HG03175 (cell line): ENCODE data around the gene TM9SF4.

Experiments used
- ATAC-seq: cut with Tn5 transposase; IDR thresholded peaks from one replicate; pipeline ENCODE4 v1.9.1; 2021; ENCODE audit warnings: mild to moderate bottlenecking, moderate library complexity; ENCODE audit not compliant: unreplicated experiment

TM9SF4 gene

GRCh38 chr20:32109392-32110172 lies at the start of gene TM9SF4:
Gene TM9SF4, plus strand, starts transcription at chr20:32109714. Its CDS starts 27 bp downstream, at chr20:32109741.
- peak; percentile 84 for ATAC-seq

- peak; percentile 40 for ATAC-seq
Observed at GRCh38 chr20:32062776-32063170, 46.7 kb upstream of the TM9SF4 start.

- ATAC-seq = no peak
Observed at GRCh38 chr20:32063695-32064094, 45.8 kb upstream of the TM9SF4 start.

GRCh38 chr20:32064667-32065066 lies 44.8 kb upstream of the TM9SF4 start:
- ATAC-seq = no peak

- ATAC-seq = no peak
Observed at GRCh38 chr20:32067234-32067821, 42.2 kb upstream of the TM9SF4 start.

- ATAC-seq = no peak
Observed at GRCh38 chr20:32068174-32068573, 41.3 kb upstream of the TM9SF4 start.

- no peak for ATAC-seq
Observed at GRCh38 chr20:32069711-32070110, 39.8 kb upstream of the TM9SF4 start.

GRCh38 chr20:32070282-32070681 lies 39.2 kb upstream of the TM9SF4 start:
- ATAC-seq = no peak

GRCh38 chr20:32070690-32071213 lies 38.8 kb upstream of the TM9SF4 start:
- ATAC-seq = no peak

- no peak for ATAC-seq
Observed at GRCh38 chr20:32071395-32072167, 37.9 kb upstream of the TM9SF4 start.

- no peak for ATAC-seq
Observed at GRCh38 chr20:32072168-32072750, 37.3 kb upstream of the TM9SF4 start.

- ATAC-seq = no peak
Observed at GRCh38 chr20:32075534-32075933, 34.0 kb upstream of the TM9SF4 start.

- ATAC-seq = no peak
Observed at GRCh38 chr20:32077190-32077589, 32.3 kb upstream of the TM9SF4 start.

- ATAC-seq = no peak
Observed at GRCh38 chr20:32078322-32078721, 31.2 kb upstream of the TM9SF4 start.

GRCh38 chr20:32078791-32079190 lies 30.7 kb upstream of the TM9SF4 start:
- ATAC-seq = no peak

- ATAC-seq = no peak
Observed at GRCh38 chr20:32079655-32080109, 29.8 kb upstream of the TM9SF4 start.

GRCh38 chr20:32080783-32081182 lies 28.7 kb upstream of the TM9SF4 start:
- ATAC-seq = no peak

GRCh38 chr20:32083469-32083868 lies 26.0 kb upstream of the TM9SF4 start:
- ATAC-seq = no peak

GRCh38 chr20:32087070-32087469 lies 22.4 kb upstream of the TM9SF4 start:
- no peak for ATAC-seq

GRCh38 chr20:32088759-32089158 lies 20.8 kb upstream of the TM9SF4 start:
- ATAC-seq = no peak
